Muscle layer of duodenum (tissue), 2 donors: ENCODE results near the gene CCDC195.

Source experiments
- H3K27ac ChIP-seq: one replicate; pipeline ENCODE4 v1.7.0; 2013; ENCODE audit warnings: mild to moderate bottlenecking, low read length
- H3K27me3 ChIP-seq: one replicate; pipeline ENCODE4 v1.7.0; 2013; ENCODE audit warnings: low read depth, mild to moderate bottlenecking, control low read depth, low read length
- H3K36me3 ChIP-seq, 2 donors: one replicate each; pipeline ENCODE4 v1.7.0; 2013; ENCODE audit warnings: low read length in 2 of 2, control low read depth in 1 of 2, mild to moderate bottlenecking in 1 of 2; ENCODE audit not compliant: insufficient read depth in 2 of 2, control insufficient read depth in 1 of 2
- H3K4me1 ChIP-seq, 2 donors: one replicate each; pipeline ENCODE4 v1.7.0; 2013; ENCODE audit warnings: low read length in 2 of 2, mild to moderate bottlenecking in 2 of 2, control low read depth in 1 of 2, moderate library complexity in 1 of 2; ENCODE audit not compliant: insufficient read depth in 2 of 2, control insufficient read depth in 1 of 2
- H3K4me3 ChIP-seq, 2 donors: one replicate each; pipeline ENCODE4 v1.7.0; 2013; ENCODE audit warnings: low read length in 2 of 2, low read depth in 1 of 2, mild to moderate bottlenecking in 1 of 2
- H3K9me3 ChIP-seq, 2 donors: one replicate each; pipeline ENCODE4 v1.7.0; 2013; ENCODE audit warnings: low read length in 2 of 2, control low read depth in 1 of 2, mild to moderate bottlenecking in 1 of 2; ENCODE audit not compliant: control insufficient read depth in 1 of 2
- donor health status: healthy.

The CCDC195 gene

DNA sequence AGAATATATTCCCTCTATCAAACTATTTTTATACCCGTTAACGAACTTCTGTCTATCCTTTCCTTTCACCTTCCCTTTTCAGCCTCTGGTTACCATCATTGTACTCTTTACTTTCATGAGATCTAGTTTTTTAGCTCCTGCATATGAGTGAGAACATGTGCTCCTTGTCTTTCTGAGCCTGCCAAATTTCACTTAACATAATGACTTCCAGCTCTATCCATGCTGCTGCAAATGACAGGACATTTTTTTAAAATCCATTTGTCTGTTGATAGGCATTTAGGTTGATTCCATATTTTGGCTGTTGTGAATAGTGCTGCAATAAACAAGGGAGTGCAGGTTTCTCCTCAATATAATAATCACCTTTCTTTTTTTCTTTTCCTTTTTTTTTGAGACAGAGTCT is 8.2 kb upstream of the CCDC195 start:
- Histone ChIP-seq H3K9me3 (peaks cover 5 to 11% of the 10 kb centered on the region in 2 donors), H3K4me3 (no peak overlapping the region), H3K36me3 (no peaks in the 10 kb centered on the region), H3K27ac (no peak overlapping the region), H3K27me3 (no peaks in the 10 kb centered on the region), H3K4me1 (no peaks in the 10 kb centered on the region)

DNA sequence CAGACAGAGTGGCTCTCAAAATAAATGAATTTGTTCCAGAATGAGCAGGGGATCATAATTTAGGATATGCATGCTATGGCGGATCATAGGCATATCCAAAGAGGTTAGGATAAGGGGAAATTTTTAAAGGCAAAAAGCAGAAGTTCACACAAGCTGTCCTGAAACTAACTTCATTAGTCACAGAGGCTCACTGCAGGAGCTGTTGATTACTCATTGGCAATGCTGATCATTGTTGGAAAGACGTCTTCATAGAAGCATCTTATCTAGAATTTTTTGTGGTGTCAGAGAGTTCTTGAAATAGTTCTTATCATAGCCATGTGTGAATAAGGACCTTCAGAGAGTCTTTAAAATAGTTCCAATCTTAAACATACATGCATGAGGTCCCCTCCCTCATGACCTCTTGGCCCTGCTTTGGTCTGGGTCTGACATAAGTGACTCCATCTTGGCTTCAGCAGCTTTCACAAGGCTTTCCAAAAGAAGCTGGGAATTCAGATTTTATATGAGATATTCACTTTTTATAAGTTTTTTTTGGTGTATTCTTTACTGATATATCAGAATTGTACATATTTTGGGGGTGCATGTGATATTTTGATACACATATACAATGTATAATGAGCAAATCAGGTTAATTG is 7.5 kb upstream of the CCDC195 start:
- H3K27ac ChIP-seq: no peak overlapping the region
- H3K4me1 ChIP-seq: no peaks in the 10 kb centered on the region
- no peaks in the 10 kb centered on the region for H3K27me3 ChIP-seq
- no peaks in the 10 kb centered on the region for H3K36me3 ChIP-seq
- H3K4me3 ChIP-seq: no peak overlapping the region
- H3K9me3 ChIP-seq: peaks cover 5% of the 10 kb centered on the region in 2 donors

DNA sequence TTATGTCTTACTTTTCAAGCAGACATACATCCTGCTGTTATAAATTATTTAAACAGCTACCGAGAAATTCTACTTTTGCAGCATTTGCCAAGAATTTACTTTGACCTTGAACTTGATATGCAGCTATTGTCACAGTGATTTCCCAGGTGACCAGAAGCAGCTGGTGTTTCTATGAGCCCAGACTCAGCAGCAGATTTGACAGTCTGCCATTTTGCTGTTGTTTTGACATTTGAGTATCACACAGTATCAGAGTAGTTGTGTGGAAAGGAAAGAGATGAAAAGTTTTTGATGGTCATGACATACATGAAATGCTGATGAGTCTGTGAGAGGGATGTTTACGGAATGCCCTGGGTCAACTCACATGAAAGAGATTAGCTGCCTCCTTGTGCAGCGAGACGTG is 6.6 kb upstream of the CCDC195 start:
- Histone ChIP-seq H3K9me3 (no peaks in the 10 kb centered on the region), H3K27ac (no peak overlapping the region)

DNA sequence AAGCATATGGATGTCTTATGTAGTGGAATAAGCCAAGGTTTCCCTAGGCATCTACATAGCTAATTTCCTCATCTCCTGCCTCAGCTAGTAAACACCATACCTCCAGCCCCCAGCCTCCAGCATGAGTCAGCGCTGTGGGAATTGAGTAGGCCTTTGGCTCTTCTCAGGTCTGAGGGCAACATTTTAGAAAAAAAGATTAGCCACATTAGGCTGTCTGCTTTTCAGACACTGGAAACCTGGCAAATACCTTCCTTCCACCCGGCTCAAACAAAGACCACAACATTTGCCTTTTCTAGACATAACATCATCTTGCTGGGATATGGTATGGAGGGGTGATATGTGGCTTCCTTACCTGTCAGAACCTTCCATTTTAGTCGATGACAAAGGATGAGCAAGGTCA is 6.1 kb upstream of the CCDC195 start:
- H3K4me3 ChIP-seq: no peak overlapping the region
- no peaks in the 10 kb centered on the region for H3K9me3 ChIP-seq
- H3K27ac ChIP-seq: no peak overlapping the region
- no peaks in the 10 kb centered on the region for H3K36me3 ChIP-seq
- H3K4me1 ChIP-seq: no peaks in the 10 kb centered on the region
- no peaks in the 10 kb centered on the region for H3K27me3 ChIP-seq

More for the DNA sequence above, 6.6 kb upstream of the CCDC195 start:
- H3K27me3 ChIP-seq: no peaks in the 10 kb centered on the region
- H3K4me1 ChIP-seq: no peaks in the 10 kb centered on the region
- no peak overlapping the region for H3K4me3 ChIP-seq
- H3K36me3 ChIP-seq: no peaks in the 10 kb centered on the region

DNA sequence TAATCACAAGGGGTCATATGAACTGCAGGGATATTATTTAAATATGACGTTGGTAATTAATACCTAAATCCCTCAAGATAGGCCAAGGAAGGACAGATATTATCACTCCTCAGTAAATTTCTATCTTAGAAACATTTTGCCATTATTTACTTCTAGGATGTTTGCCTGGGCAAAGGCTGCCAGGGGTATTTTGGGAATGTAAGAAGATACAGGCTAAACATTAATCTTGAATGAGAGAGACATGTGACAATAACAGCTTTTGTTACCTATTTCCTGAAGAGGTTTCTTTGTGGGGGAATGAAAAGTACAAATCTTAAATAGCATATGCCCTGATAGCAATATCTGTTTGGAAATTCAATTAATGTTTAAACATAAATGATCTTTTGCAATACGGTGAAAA is 756 bp upstream of the CCDC195 start:
- Histone ChIP-seq H3K9me3 (no peaks in the 10 kb centered on the region), H3K36me3 (no peaks in the 10 kb centered on the region), H3K4me3 (no peak overlapping the region), H3K27ac (no peak overlapping the region), H3K4me1 (no peaks in the 10 kb centered on the region), H3K27me3 (no peaks in the 10 kb centered on the region)

DNA sequence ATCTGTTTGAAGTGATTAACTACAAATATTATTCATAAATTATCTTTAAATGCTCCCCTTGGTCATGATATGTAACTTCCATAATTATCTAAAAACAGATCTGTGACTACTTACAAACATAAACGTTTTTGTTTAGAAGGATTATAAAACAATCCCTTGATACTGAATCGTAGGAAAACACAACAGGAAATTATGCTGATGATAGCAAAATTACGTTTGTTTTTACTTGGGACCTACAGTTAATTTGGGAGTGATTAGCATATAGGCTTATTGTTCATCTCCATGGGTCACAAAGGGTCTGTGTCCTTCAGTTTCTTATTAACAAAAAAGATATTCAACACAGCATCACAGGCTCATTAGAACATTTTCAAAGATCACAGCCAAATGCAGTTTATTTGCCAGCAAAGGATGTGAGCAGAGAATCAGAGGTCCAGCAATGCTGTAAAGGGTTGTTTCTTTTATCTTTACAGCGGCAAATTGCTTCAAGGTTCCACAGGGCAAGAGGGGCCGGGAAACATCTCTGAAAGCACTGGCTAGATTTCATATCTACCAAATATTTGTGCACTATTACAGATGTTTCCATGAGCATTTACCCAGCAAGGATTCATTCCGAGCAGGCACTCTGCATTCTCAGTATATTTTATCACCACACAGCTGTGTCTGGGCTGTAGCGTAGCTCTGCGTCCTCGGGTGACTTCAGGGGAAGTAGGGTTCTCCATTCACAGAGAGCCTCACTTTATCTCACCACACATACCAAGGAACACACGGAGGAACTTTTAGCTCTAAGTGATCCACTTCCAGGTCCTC is 4.1 kb downstream of the CCDC195 start:
- H3K4me1 ChIP-seq: no peaks in the 10 kb centered on the region
- H3K9me3 ChIP-seq: no peaks in the 10 kb centered on the region
- no peak overlapping the region for H3K4me3 ChIP-seq
- H3K27ac ChIP-seq: no peak overlapping the region
- H3K27me3 ChIP-seq: no peaks in the 10 kb centered on the region
- no peaks in the 10 kb centered on the region for H3K36me3 ChIP-seq

DNA sequence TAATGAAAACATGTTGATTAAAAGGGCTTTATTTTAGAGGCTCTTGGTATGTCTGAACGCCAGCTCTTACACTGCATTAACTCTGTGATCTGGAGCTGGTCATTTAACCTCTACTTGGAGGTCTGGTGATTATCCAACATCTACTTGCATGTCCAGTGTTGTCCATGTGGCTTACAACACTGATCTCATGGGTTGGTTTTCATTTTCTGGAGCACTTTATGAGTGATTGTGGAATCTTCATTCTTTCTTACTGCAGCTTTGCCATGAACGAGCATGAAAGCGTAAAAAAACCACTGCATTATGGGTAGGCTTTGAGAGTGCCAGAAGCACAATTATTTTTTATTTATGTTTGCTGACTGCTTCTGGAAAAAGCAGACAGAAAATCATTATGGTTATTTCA is 4.8 kb downstream of the CCDC195 start:
- H3K4me3 ChIP-seq: no peak overlapping the region
- H3K27me3 ChIP-seq: no peaks in the 10 kb centered on the region
- no peaks in the 10 kb centered on the region for H3K4me1 ChIP-seq
- no peak overlapping the region for H3K27ac ChIP-seq
- no peaks in the 10 kb centered on the region for H3K36me3 ChIP-seq
- no peaks in the 10 kb centered on the region for H3K9me3 ChIP-seq

DNA sequence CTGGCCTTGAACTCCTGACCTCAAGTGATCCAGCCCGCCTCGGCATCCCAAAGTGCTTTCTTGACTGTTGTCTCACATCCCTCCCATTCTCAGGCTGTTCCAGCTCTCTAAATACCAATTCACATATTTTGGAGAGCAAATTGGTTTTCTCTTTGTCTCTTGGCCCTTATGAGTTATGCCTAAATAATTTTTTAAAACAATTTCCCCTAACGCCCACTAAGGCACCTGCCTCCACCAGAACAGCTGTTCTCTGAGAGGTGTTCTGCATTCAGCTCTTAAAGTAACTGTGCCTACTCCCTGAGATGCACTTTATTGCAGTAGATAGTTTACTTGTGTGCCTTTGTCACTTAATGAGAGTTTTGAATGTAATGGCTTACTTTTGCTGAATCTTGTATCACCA is 6.9 kb downstream of the CCDC195 start:
- H3K4me1 ChIP-seq: no peaks in the 10 kb centered on the region
- H3K9me3 ChIP-seq: no peaks in the 10 kb centered on the region
- H3K27ac ChIP-seq: no peak overlapping the region
- H3K4me3 ChIP-seq: no peak overlapping the region
- H3K36me3 ChIP-seq: no peaks in the 10 kb centered on the region
- no peaks in the 10 kb centered on the region for H3K27me3 ChIP-seq

DNA sequence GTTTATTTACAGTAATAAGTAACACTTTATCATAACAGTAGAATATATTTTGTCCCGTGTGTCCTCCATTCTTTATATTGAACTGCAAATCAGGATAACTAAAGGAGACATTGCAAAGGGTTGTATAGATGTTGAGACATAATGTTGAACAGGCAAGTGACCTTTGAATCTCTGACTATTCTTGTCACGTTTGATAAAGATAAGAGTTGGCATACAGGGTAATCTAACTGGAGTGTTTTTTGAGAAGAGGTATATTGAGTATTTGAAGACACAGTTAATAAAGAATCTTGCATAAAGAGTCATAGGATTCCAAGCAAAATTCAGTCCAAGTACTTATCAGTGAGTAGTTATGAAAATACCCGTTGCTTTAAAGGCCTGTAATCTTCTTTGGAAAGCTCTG is 21.7 kb downstream of the CCDC195 start:
- H3K27ac ChIP-seq: no peak overlapping the region
- H3K36me3 ChIP-seq: no peaks in the 10 kb centered on the region
- H3K4me1 ChIP-seq: no peaks in the 10 kb centered on the region
- H3K4me3 ChIP-seq: no peak overlapping the region
- no peaks in the 10 kb centered on the region for H3K27me3 ChIP-seq
- H3K9me3 ChIP-seq: no peaks in the 10 kb centered on the region

DNA sequence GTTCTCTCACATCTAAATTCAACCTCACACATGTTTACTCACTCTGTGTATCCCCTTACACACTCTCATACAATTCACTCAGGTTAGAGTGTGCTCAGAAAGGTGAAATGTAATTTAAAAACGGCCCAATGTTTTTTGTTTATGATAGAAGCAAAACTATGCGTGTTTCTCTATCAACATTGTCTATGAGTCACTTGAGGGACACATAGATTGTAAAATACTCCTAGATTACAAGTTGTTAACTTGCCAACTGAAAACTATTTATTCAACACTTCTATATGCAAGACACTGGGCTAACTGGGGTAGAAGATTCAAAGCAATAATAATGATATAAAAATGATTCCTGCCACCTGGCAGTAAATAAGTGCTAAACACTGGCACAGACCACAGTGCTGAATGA is 24.6 kb downstream of the CCDC195 start:
- H3K4me3 ChIP-seq: no peak overlapping the region
- H3K27me3 ChIP-seq: no peaks in the 10 kb centered on the region
- H3K27ac ChIP-seq: no peak overlapping the region
- no peaks in the 10 kb centered on the region for H3K9me3 ChIP-seq
- H3K4me1 ChIP-seq: no peaks in the 10 kb centered on the region
- no peaks in the 10 kb centered on the region for H3K36me3 ChIP-seq

DNA sequence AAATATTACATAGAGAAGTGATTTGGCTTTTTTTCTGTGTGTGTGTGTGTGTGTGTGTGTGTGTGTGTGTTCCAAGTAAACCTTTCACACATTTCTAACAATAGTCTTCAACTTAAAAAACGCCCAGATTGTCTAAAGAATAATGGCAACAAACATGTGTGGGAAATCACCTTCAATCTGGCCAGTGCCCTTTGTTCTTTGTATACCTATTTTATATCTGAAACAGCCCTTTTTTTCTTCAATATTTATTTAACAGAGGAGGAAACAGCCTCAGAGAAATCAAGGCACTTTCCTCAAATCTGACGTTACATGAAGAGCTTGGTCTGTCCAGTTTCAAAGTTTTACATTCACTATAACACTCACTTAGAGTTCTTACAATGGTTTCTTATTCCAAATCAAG is 25.3 kb downstream of the CCDC195 start:
- no peaks in the 10 kb centered on the region for H3K36me3 ChIP-seq
- no peaks in the 10 kb centered on the region for H3K27me3 ChIP-seq
- no peaks in the 10 kb centered on the region for H3K9me3 ChIP-seq
- H3K4me1 ChIP-seq: no peaks in the 10 kb centered on the region
- H3K27ac ChIP-seq: no peak overlapping the region
- no peak overlapping the region for H3K4me3 ChIP-seq

DNA sequence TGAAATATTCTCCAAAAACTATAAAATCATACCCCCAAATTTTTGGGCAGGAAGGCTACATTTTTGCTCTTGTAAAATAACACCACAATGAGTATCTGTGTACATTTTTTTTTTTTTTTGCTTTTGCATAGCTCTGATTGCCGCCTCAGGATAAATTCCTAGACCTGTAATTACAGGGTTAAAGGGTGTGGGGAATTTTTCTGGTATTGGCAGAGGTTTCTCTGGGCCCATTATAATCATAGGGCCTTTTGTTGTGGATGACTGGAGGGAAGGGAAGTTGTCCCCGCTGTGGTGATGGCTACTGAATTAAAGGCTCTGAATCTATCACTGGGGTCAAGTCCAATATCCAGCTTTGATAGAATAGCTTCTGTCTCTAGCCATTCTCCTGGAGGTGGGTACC is 26.6 kb downstream of the CCDC195 start:
- Histone ChIP-seq H3K4me1 (no peaks in the 10 kb centered on the region), H3K27ac (no peak overlapping the region), H3K27me3 (no peaks in the 10 kb centered on the region), H3K36me3 (no peaks in the 10 kb centered on the region), H3K4me3 (no peak overlapping the region), H3K9me3 (no peaks in the 10 kb centered on the region)
